Measurements from ENCODE around the gene LZTS2.

The LZTS2 gene

GRCh38 chr10:100981178-100981772, 18.3 kb upstream of the LZTS2 start:
- peaks cover 10% of the 10 kb centered on the region for H3K36me3 ChIP-seq (ENCODE audit: control insufficient read depth, insufficient read depth, low read length)
- H3K4me3 ChIP-seq (ENCODE audit: low read length), result no peak overlapping the region
- H3K27me3 ChIP-seq (ENCODE audit: control insufficient read depth, insufficient read depth, low read length), result no peaks in the 10 kb centered on the region

GRCh38 chr10:100982916-100983830, 16.4 kb upstream of the LZTS2 start:
- H3K4me1 ChIP-seq (ENCODE audit: control insufficient read depth, insufficient read depth, low read length), result peaks cover 15% of the 10 kb centered on the region
- no peaks in the 10 kb centered on the region for H3K9me3 ChIP-seq (ENCODE audit: control insufficient read depth, low read length)
- no peak overlapping the region for H3K9ac ChIP-seq (ENCODE audit: low read length)
- H3K36me3 ChIP-seq (ENCODE audit: control insufficient read depth, insufficient read depth, low read length), result peaks cover 8% of the 10 kb centered on the region
- H3K4me3 ChIP-seq (ENCODE audit: low read length), result no peak overlapping the region
- no peaks in the 10 kb centered on the region for H3K27me3 ChIP-seq (ENCODE audit: control insufficient read depth, insufficient read depth, low read length)

More at GRCh38 chr10:100981178-100981772, 18.3 kb upstream of the LZTS2 start:
- peaks cover under 1% of the 10 kb centered on the region for H3K4me1 ChIP-seq (ENCODE audit: control insufficient read depth, insufficient read depth, low read length)
- no peaks in the 10 kb centered on the region for H3K9me3 ChIP-seq (ENCODE audit: control insufficient read depth, low read length)
- no peak overlapping the region for H3K9ac ChIP-seq (ENCODE audit: low read length)

GRCh38 chr10:100983868-100984671, 15.5 kb upstream of the LZTS2 start:
- no peaks in the 10 kb centered on the region for H3K9me3 ChIP-seq (ENCODE audit: control insufficient read depth, low read length)
- no peak overlapping the region for H3K9ac ChIP-seq (ENCODE audit: low read length)
- peaks cover 8% of the 10 kb centered on the region for H3K36me3 ChIP-seq (ENCODE audit: control insufficient read depth, insufficient read depth, low read length)
- H3K4me1 ChIP-seq (ENCODE audit: control insufficient read depth, insufficient read depth, low read length), result peaks cover 17% of the 10 kb centered on the region
- H3K27me3 ChIP-seq (ENCODE audit: control insufficient read depth, insufficient read depth, low read length), result no peaks in the 10 kb centered on the region
- H3K4me3 ChIP-seq (ENCODE audit: low read length), result no peak overlapping the region

GRCh38 chr10:100984672-100985177, 14.9 kb upstream of the LZTS2 start:
- no peaks in the 10 kb centered on the region for H3K9me3 ChIP-seq (ENCODE audit: control insufficient read depth, low read length)
- H3K4me1 ChIP-seq (ENCODE audit: control insufficient read depth, insufficient read depth, low read length), result peaks cover 17% of the 10 kb centered on the region
- peaks cover 4% of the 10 kb centered on the region for H3K36me3 ChIP-seq (ENCODE audit: control insufficient read depth, insufficient read depth, low read length)
- no peak overlapping the region for H3K4me3 ChIP-seq (ENCODE audit: low read length)
- H3K9ac ChIP-seq (ENCODE audit: low read length), result no peak overlapping the region
- no peaks in the 10 kb centered on the region for H3K27me3 ChIP-seq (ENCODE audit: control insufficient read depth, insufficient read depth, low read length)

- H3K27me3 ChIP-seq (ENCODE audit: control insufficient read depth, insufficient read depth, low read length), result no peaks in the 10 kb centered on the region
- H3K9ac ChIP-seq (ENCODE audit: low read length), result no peak overlapping the region
- no peaks in the 10 kb centered on the region for H3K36me3 ChIP-seq (ENCODE audit: control insufficient read depth, insufficient read depth, low read length)
- H3K4me3 ChIP-seq (ENCODE audit: low read length), result no peak overlapping the region
- H3K9me3 ChIP-seq (ENCODE audit: control insufficient read depth, low read length), result no peaks in the 10 kb centered on the region
- H3K4me1 ChIP-seq (ENCODE audit: control insufficient read depth, insufficient read depth, low read length), result peaks cover 17% of the 10 kb centered on the region
These were observed 14.3 kb upstream of the LZTS2 start for GRCh38 chr10:100985336-100985735.

- Histone ChIP-seq H3K9me3 (ENCODE audit: control insufficient read depth, low read length) (no peaks in the 10 kb centered on the region), H3K36me3 (ENCODE audit: control insufficient read depth, insufficient read depth, low read length) (no peaks in the 10 kb centered on the region), H3K4me3 (ENCODE audit: low read length) (peak overlapping the region; percentile 100), H3K4me1 (ENCODE audit: control insufficient read depth, insufficient read depth, low read length) (peaks cover 17% of the 10 kb centered on the region), H3K9ac (ENCODE audit: low read length) (peak overlapping the region; percentile 77), H3K27me3 (ENCODE audit: control insufficient read depth, insufficient read depth, low read length) (no peaks in the 10 kb centered on the region)
These were observed 13.0 kb upstream of the LZTS2 start for GRCh38 chr10:100986623-100986951.

- Histone ChIP-seq H3K4me3 (ENCODE audit: low read length) (peak within 1 kb of the TSS; percentile 100), H3K9me3 (ENCODE audit: control insufficient read depth, low read length) (no peaks in the 10 kb centered on the region), H3K4me1 (ENCODE audit: control insufficient read depth, insufficient read depth, low read length) (peaks cover 17% of the 10 kb centered on the region), H3K27me3 (ENCODE audit: control insufficient read depth, insufficient read depth, low read length) (no peaks in the 10 kb centered on the region), H3K36me3 (ENCODE audit: control insufficient read depth, insufficient read depth, low read length) (no peaks in the 10 kb centered on the region), H3K9ac (ENCODE audit: low read length) (peak within 1 kb of the TSS; percentile 77)
These were observed 12.5 kb upstream of the LZTS2 start, which contains the start of the genes MRPL43 and TWNK for GRCh38 chr10:100986952-100987684. MRPL43 (minus strand) TSS chr10:100987497; CDS start chr10:100987443, 54 bp downstream. TWNK (plus strand) TSS chr10:100987543; CDS start chr10:100988211, 668 bp downstream.

GRCh38 chr10:100987685-100988049, 11.9 kb upstream of the LZTS2 start:
- H3K27me3 ChIP-seq (ENCODE audit: control insufficient read depth, insufficient read depth, low read length), result no peaks in the 10 kb centered on the region
- peak overlapping the region; percentile 77 for H3K9ac ChIP-seq (ENCODE audit: low read length)
- H3K4me3 ChIP-seq (ENCODE audit: low read length), result peak overlapping the region; percentile 100
- no peaks in the 10 kb centered on the region for H3K9me3 ChIP-seq (ENCODE audit: control insufficient read depth, low read length)
- no peaks in the 10 kb centered on the region for H3K36me3 ChIP-seq (ENCODE audit: control insufficient read depth, insufficient read depth, low read length)
- peaks cover 17% of the 10 kb centered on the region for H3K4me1 ChIP-seq (ENCODE audit: control insufficient read depth, insufficient read depth, low read length)

- Histone ChIP-seq H3K27me3 (ENCODE audit: control insufficient read depth, insufficient read depth, low read length) (no peaks in the 10 kb centered on the region), H3K4me1 (ENCODE audit: control insufficient read depth, insufficient read depth, low read length) (peaks cover 17% of the 10 kb centered on the region), H3K9ac (ENCODE audit: low read length) (no peak overlapping the region), H3K36me3 (ENCODE audit: control insufficient read depth, insufficient read depth, low read length) (no peaks in the 10 kb centered on the region), H3K4me3 (ENCODE audit: low read length) (peak overlapping the region; percentile 100), H3K9me3 (ENCODE audit: control insufficient read depth, low read length) (no peaks in the 10 kb centered on the region)
These were observed 11.4 kb upstream of the LZTS2 start for GRCh38 chr10:100988166-100988565.

- Histone ChIP-seq H3K4me1 (ENCODE audit: control insufficient read depth, insufficient read depth, low read length) (peaks cover 17% of the 10 kb centered on the region), H3K9me3 (ENCODE audit: control insufficient read depth, low read length) (no peaks in the 10 kb centered on the region), H3K9ac (ENCODE audit: low read length) (no peak overlapping the region), H3K27me3 (ENCODE audit: control insufficient read depth, insufficient read depth, low read length) (no peaks in the 10 kb centered on the region), H3K4me3 (ENCODE audit: low read length) (no peak overlapping the region), H3K36me3 (ENCODE audit: control insufficient read depth, insufficient read depth, low read length) (no peaks in the 10 kb centered on the region)
These were observed 10.5 kb upstream of the LZTS2 start for GRCh38 chr10:100989088-100989487.

GRCh38 chr10:100993986-100994708, 5.5 kb upstream of the LZTS2 start:
- peaks cover 21% of the 10 kb centered on the region for H3K4me1 ChIP-seq (ENCODE audit: control insufficient read depth, insufficient read depth, low read length)
- no peaks in the 10 kb centered on the region for H3K9me3 ChIP-seq (ENCODE audit: control insufficient read depth, low read length)
- H3K9ac ChIP-seq (ENCODE audit: low read length), result no peak overlapping the region
- H3K27me3 ChIP-seq (ENCODE audit: control insufficient read depth, insufficient read depth, low read length), result no peaks in the 10 kb centered on the region
- no peaks in the 10 kb centered on the region for H3K36me3 ChIP-seq (ENCODE audit: control insufficient read depth, insufficient read depth, low read length)
- no peak overlapping the region for H3K4me3 ChIP-seq (ENCODE audit: low read length)

Data from mucosa of stomach (tissue), 1 donor.